Measurements from ENCODE around the gene FZD2. TPM values are rescaled to one million over a fixed set of nuclear protein-coding genes. Genes with fewer than 3 reads are reported as not detected.
"Not testable (repeated sequence)": the region's sequence is repeated elsewhere in the genome, so short reads cannot be mapped to it uniquely, and the experiment has no call there.

FZD2 gene
- total RNA-seq = 15.9 and 23.9 TPM in 2 replicates

GRCh38 chr17:44556832-44557606 lies at the start of gene FZD2:
Gene FZD2, plus strand, starts transcription at chr17:44557484. Its CDS starts 205 bp downstream, at chr17:44557689.
- DNase-seq (ENCODE audit: insufficient read length, low spot score, missing footprints) = peak; percentile 100
- H3K27ac ChIP-seq (ENCODE audit: low read depth, low read length) = peak within 1 kb of the TSS; percentile 80
- H4K20me1 ChIP-seq (ENCODE audit: insufficient read depth, low read length) = peaks cover 14% of the 10 kb centered on the region
- H3K36me3 ChIP-seq (ENCODE audit: insufficient read depth, low read length) = peaks cover 7% of the 10 kb centered on the region
- peak within 1 kb of the TSS; percentile 87 for H3K4me3 ChIP-seq (ENCODE audit: insufficient read depth, low read length)
- peak within 1 kb of the TSS; percentile 89 for H3K4me2 ChIP-seq (ENCODE audit: insufficient read depth, low read length)
- TF ChIP-seq CTCF (IDR thresholded peaks at IDR 0.05; ENCODE audit: extremely low read depth, low read depth, low read length) = no peak
- H3K4me1 ChIP-seq (ENCODE audit: insufficient read depth, low read length) = peaks cover 25% of the 10 kb centered on the region
- H3K27me3 ChIP-seq (ENCODE audit: insufficient read depth, low read length) = no peaks in the 10 kb centered on the region
- no peaks in the 10 kb centered on the region for H3K9me3 ChIP-seq (ENCODE audit: low read depth, low read length)
- H3K79me2 ChIP-seq (ENCODE audit: insufficient read depth, low read length) = peaks cover 16% of the 10 kb centered on the region
- H2AFZ ChIP-seq (ENCODE audit: low read length) = peak within 1 kb of the TSS; percentile 84

DNA sequence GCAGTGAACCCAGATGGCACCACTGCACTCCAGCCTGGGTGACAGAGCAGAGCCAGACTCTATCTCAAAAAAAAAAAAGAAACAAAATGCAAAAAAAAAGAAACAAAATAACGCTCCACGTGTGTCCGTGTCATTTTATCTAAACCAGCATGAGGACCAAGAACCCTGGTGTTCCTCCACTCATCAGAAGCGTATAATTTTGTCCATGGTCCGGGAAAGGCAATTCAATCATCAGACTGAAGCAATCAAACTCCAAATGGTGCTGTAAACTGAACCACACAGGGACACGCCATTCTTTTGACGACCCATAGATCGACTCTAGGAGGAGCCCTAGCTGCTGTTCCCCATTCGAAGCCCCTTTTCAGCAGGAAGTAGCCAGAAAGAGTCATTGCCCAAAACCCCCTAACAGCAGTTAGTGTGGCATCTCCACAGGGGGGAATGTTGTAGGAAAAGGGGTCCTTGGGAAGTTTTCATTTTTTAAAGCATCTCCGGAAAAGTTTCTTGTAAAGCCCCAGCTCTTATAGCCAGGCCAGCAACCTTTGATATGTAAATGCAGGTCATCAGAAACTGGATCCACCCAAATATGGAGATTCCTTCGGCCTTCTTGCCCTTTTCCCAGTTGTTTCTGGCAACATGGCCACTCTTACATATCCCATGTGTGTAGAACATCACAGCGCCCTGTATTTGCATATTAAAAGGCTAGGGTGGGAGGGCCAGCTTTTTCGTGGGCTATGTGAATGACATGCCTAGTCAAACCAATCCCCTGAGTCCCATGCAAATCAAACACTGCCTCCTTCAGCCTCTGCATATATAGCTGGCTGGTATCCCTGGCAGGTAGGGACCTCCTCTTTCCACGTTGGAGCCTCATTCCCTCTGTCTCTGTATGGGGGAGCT lies 45.8 kb upstream of the FZD2 start:
- peak overlapping the region; percentile 84 for H2AFZ ChIP-seq (ENCODE audit: low read length)
- not testable (repeated sequence) for DNase-seq (ENCODE audit: insufficient read length, low spot score, missing footprints); H3K36me3 ChIP-seq (ENCODE audit: insufficient read depth, low read length); H3K27me3 ChIP-seq (ENCODE audit: insufficient read depth, low read length); H3K4me3 ChIP-seq (ENCODE audit: insufficient read depth, low read length); H3K4me1 ChIP-seq (ENCODE audit: insufficient read depth, low read length); H3K9me3 ChIP-seq (ENCODE audit: low read depth, low read length); H3K27ac ChIP-seq (ENCODE audit: low read depth, low read length); H3K79me2 ChIP-seq (ENCODE audit: insufficient read depth, low read length); H4K20me1 ChIP-seq (ENCODE audit: insufficient read depth, low read length)
- peak overlapping the region; percentile 19 for H3K4me2 ChIP-seq (ENCODE audit: insufficient read depth, low read length)

GRCh38 chr17:44518032-44518431 lies 39.3 kb upstream of the FZD2 start:
- no peak overlapping the region for H3K4me3 ChIP-seq (ENCODE audit: insufficient read depth, low read length)
- H3K36me3 ChIP-seq (ENCODE audit: insufficient read depth, low read length) = no peaks in the 10 kb centered on the region
- no peaks in the 10 kb centered on the region for H3K79me2 ChIP-seq (ENCODE audit: insufficient read depth, low read length)
- H4K20me1 ChIP-seq (ENCODE audit: insufficient read depth, low read length) = no peaks in the 10 kb centered on the region
- no peak for TF ChIP-seq CTCF (IDR thresholded peaks at IDR 0.05; ENCODE audit: extremely low read depth, low read depth, low read length)
- peak; percentile 90 for DNase-seq (ENCODE audit: insufficient read length, low spot score, missing footprints)
- H3K4me1 ChIP-seq (ENCODE audit: insufficient read depth, low read length) = peaks cover 7% of the 10 kb centered on the region
- H3K27ac ChIP-seq (ENCODE audit: low read depth, low read length) = no peak overlapping the region
- H3K9me3 ChIP-seq (ENCODE audit: low read depth, low read length) = no peaks in the 10 kb centered on the region
- H2AFZ ChIP-seq (ENCODE audit: low read length) = peak overlapping the region; percentile 42
- no peaks in the 10 kb centered on the region for H3K27me3 ChIP-seq (ENCODE audit: insufficient read depth, low read length)
- peak overlapping the region; percentile 12 for H3K4me2 ChIP-seq (ENCODE audit: insufficient read depth, low read length)

DNA sequence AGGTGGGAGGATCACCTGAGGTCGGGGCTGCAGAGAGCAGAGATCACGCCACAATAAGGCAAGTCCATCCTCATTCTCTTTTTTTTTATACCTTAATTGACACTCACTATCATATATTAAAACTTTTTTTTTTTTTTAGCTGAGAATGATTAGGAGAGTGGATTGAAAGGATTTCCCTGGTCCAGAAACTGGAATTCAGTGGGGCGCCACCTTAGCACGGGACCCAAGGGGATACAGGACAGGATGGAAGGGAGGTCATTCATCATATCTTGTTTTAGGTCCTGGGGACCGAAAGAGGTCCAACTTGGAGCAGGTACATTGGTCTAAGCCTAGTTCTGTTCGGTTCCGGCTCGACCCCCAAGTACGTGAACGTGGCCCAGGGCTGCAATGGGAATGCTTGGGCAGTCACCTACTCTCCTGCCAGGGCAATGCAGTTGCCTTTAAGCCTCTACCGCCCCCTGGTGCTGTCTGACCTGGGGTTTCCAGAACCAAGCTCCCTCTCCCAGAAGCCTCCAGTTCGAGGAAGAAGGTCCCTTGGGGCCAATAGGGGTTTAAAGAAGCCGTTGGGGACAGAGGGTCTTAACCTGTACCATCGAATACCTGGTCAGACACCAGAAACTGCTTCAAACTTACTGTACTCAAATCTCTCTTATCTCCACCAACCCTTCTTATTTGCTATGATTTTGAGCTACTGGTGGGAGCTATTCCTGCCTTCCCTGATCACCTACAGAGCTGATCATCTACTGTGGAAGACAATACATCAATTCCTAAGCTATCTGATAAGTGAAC lies 34.2 kb upstream of the FZD2 start:
- H3K27me3 ChIP-seq (ENCODE audit: insufficient read depth, low read length) = no peaks in the 10 kb centered on the region
- H4K20me1 ChIP-seq (ENCODE audit: insufficient read depth, low read length) = no peaks in the 10 kb centered on the region
- no peaks in the 10 kb centered on the region for H3K79me2 ChIP-seq (ENCODE audit: insufficient read depth, low read length)
- no peaks in the 10 kb centered on the region for H3K9me3 ChIP-seq (ENCODE audit: low read depth, low read length)
- peak; percentile 92 for TF ChIP-seq CTCF (IDR thresholded peaks at IDR 0.05; ENCODE audit: extremely low read depth, low read depth, low read length)
- H3K36me3 ChIP-seq (ENCODE audit: insufficient read depth, low read length) = no peaks in the 10 kb centered on the region
- no peak overlapping the region for H3K27ac ChIP-seq (ENCODE audit: low read depth, low read length)
- peak overlapping the region; percentile 69 for H2AFZ ChIP-seq (ENCODE audit: low read length)
- peak overlapping the region; percentile 54 for H3K4me2 ChIP-seq (ENCODE audit: insufficient read depth, low read length)
- H3K4me1 ChIP-seq (ENCODE audit: insufficient read depth, low read length) = peaks cover 5% of the 10 kb centered on the region
- no peak overlapping the region for H3K4me3 ChIP-seq (ENCODE audit: insufficient read depth, low read length)
- DNase-seq (ENCODE audit: insufficient read length, low spot score, missing footprints) = peak; percentile 97
